Limb (tissue), 2 donors: Measurements from ENCODE around the gene CEP68.

Experiments
- DNase-seq, 2 donors: peaks; one replicate each; pipeline ENCODE4 v3.0.0-alpha.2; 2016; ENCODE audit errors: extremely low spot score in 2 of 2

CEP68 gene

GRCh38 chr2:65055422-65056214, 598 bp upstream of the CEP68 start:
- peak in 1 of 2 donors; percentile 33 for DNase-seq

- no peak for DNase-seq
These were observed 799 bp downstream of the CEP68 start for GRCh38 chr2:65057054-65057375.

GRCh38 chr2:65057391-65058052, 1.3 kb downstream of the CEP68 start:
- no peak for DNase-seq

- no peak for DNase-seq
These were observed 2.9 kb downstream of the CEP68 start for GRCh38 chr2:65059071-65059470.

GRCh38 chr2:65061146-65061909, 5.1 kb downstream of the CEP68 start:
- DNase-seq, result no peak

GRCh38 chr2:65061910-65062339, 5.7 kb downstream of the CEP68 start:
- no peak for DNase-seq

GRCh38 chr2:65062843-65063825, 6.9 kb downstream of the CEP68 start:
- peak in 1 of 2 donors; percentile 38 for DNase-seq

GRCh38 chr2:65064728-65065552, 8.7 kb downstream of the CEP68 start:
- DNase-seq, result peak in 1 of 2 donors; percentile 62

GRCh38 chr2:65067806-65068553, 11.8 kb downstream of the CEP68 start:
- no peak for DNase-seq

- DNase-seq, result no peak
These were observed 13.2 kb downstream of the CEP68 start for GRCh38 chr2:65069439-65069824.

- DNase-seq, result no peak
These were observed 14.1 kb downstream of the CEP68 start for GRCh38 chr2:65070172-65070830.

GRCh38 chr2:65070856-65071255, 14.6 kb downstream of the CEP68 start:
- no peak for DNase-seq

GRCh38 chr2:65071499-65072180, 15.4 kb downstream of the CEP68 start:
- DNase-seq, result no peak

- no peak for DNase-seq
These were observed 16.2 kb downstream of the CEP68 start for GRCh38 chr2:65072181-65072970.

- DNase-seq, result no peak
These were observed 17.8 kb downstream of the CEP68 start for GRCh38 chr2:65073879-65074565.

- no peak for DNase-seq
These were observed 19.0 kb downstream of the CEP68 start for GRCh38 chr2:65075176-65075575.
